ENCODE data around the gene TMEM187. TPM values are rescaled to one million over a fixed set of nuclear protein-coding genes. Genes with fewer than 3 reads are reported as not detected.

The TMEM187 gene
- polyA plus RNA-seq, 1 experiment: 8.7 TPM

DNA sequence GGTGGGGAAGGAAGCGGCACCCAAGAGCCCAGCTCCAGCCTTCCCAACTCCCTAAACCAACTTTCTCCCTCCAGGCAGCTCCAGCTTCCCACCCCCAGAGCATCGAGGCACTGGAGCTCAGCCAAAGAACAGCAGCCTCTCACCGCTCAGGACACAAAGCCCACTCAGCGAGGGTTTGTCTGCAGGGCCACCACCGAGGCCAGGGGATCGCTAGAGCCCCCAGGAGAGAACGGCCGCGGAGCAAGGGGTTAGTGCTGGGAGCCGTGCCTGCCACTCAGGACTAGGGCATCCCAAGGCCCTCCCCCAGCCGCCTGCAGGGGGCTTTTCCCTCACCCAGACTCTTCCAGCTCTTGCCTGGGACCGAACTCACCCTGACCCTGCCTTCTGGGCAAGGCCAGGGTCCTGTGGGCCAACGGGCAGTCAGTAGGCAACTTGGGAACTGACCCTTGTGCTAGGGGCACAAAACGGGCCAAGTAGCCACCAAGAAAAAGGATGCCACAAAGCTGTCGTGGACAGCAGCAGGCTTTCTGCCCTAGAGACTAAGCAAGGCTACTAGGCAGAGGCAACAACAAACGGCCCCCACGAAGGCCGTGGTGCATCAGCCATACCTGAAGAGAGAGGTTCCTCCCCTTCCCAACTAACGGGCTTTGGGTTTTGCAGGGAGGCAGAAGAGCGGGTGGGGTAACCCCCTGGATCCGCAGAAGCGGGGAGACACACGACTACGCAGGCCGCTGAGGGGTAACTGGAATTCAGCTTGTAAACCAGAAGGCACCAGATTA, 3.2 kb upstream of the TMEM187 start:
- POLR2A ChIA-PET: no interaction called here
- H3K27me3 ChIP-seq (ENCODE audit: control insufficient read depth, insufficient read depth, low read length): no peaks in the 10 kb centered on the region
- TF ChIP-seq, protein P1, sequence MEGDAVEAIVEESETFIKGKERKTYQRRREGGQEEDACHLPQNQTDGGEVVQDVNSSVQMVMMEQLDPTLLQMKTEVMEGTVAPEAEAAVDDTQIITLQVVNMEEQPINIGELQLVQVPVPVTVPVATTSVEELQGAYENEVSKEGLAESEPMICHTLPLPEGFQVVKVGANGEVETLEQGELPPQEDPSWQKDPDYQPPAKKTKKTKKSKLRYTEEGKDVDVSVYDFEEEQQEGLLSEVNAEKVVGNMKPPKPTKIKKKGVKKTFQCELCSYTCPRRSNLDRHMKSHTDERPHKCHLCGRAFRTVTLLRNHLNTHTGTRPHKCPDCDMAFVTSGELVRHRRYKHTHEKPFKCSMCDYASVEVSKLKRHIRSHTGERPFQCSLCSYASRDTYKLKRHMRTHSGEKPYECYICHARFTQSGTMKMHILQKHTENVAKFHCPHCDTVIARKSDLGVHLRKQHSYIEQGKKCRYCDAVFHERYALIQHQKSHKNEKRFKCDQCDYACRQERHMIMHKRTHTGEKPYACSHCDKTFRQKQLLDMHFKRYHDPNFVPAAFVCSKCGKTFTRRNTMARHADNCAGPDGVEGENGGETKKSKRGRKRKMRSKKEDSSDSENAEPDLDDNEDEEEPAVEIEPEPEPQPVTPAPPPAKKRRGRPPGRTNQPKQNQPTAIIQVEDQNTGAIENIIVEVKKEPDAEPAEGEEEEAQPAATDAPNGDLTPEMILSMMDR (IDR thresholded peaks at IDR 0.05; ENCODE audit: insufficient read depth, low read depth, low read length): no peak
- DNase-seq (ENCODE audit: low read depth): no peak
- CTCF ChIA-PET: interaction anchor here (1.1 to 4.7 kb wide), 5 partner anchors 8 to 77 kb away, joined by 3 to 19 read pairs (median 3); no protein-coding TSS in a partner anchor
- no peaks in the 10 kb centered on the region for H3K36me3 ChIP-seq (ENCODE audit: control insufficient read depth, insufficient read depth, low read length)
- peak overlapping the region; percentile 75 for H3K4me3 ChIP-seq (ENCODE audit: low read depth, low read length)

DNA sequence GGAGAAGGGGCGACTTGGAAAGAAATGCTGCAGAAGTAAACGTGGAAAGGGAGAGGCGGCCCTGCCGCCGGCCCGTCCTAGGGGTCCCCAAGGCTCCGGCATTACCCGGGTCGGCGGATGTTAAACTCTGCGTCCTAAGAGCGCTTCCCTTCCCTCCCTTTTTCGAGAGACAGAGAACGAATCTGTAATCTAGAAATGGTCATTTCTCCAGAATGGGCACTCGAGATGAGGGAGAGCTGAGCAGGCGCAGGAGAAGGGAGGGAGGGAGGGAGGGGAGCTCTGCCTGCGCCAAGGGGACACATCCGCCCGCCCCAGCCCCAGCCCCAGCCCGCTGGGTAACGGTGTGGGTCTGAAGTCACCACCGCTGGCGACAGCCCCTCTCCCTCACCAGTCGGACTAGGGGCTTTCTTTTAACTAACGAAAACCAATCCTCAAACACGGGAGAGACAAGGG, 2.6 kb upstream of the TMEM187 start:
- ChIA-PET POLR2A (no interaction called here), CTCF (interaction anchor here (0.7 to 4.7 kb wide), 6 partner anchors 9 to 141 kb away, joined by 3 to 19 read pairs (median 3); no protein-coding TSS in a partner anchor)

DNA sequence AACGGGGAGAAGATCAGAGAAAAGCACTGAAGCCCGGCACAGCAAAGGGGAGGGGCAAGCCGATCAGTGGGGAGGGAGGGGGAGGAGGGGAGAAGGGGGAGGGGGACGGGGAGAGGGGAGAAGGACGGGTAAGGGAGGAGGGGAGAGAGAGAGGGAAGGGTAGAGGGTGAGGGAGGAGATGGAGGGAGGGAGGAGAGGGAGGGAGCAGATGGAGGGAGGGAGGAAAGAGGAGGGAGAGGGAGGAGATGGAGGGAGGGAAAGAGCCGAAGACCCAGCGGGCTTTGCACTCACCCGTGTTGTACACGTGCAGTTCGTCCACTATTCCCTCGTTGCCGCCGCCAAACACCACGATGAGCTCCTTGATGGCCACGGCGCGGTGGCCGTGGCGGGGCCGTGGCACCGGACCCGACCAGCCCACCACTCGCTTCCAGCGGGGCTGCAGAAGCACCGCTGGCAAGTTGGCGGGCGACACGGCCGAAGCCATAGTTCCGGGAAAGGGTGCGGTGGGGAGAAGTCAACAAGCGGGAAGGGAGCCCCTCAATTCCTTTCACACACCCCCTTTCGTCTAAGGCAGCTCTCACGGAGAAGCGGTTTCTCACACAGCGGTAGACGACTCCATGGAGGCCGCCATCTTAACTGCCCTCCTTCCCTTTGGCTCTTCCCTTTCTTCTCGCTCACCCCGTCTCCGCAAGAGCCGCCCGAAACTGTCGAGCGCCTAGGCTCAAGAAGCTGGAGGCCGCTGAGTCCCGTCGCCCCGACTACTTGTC, 2.0 kb upstream of the TMEM187 start:
- H3K36me3 ChIP-seq (ENCODE audit: control insufficient read depth, insufficient read depth, low read length): no peaks in the 10 kb centered on the region
- TF ChIP-seq, protein P1 (IDR thresholded peaks at IDR 0.05; ENCODE audit: insufficient read depth, low read depth, low read length): no peak
- peak overlapping the region; percentile 75 for H3K4me3 ChIP-seq (ENCODE audit: low read depth, low read length)
- POLR2A ChIA-PET: no interaction called here
- CTCF ChIA-PET: interaction anchor here (0.7 to 4.7 kb wide), 6 partner anchors 9 to 142 kb away, joined by 3 to 19 read pairs (median 3); no protein-coding TSS in a partner anchor
- no peaks in the 10 kb centered on the region for H3K27me3 ChIP-seq (ENCODE audit: control insufficient read depth, insufficient read depth, low read length)
- no peak for DNase-seq (ENCODE audit: low read depth)

More for the DNA sequence above, 2.6 kb upstream of the TMEM187 start:
- Histone ChIP-seq H3K36me3 (ENCODE audit: control insufficient read depth, insufficient read depth, low read length) (no peaks in the 10 kb centered on the region), H3K4me3 (ENCODE audit: low read depth, low read length) (peak overlapping the region; percentile 75), H3K27me3 (ENCODE audit: control insufficient read depth, insufficient read depth, low read length) (no peaks in the 10 kb centered on the region)
- no peak for DNase-seq (ENCODE audit: low read depth)
- TF ChIP-seq, protein P1 (IDR thresholded peaks at IDR 0.05; ENCODE audit: insufficient read depth, low read depth, low read length): no peak

DNA sequence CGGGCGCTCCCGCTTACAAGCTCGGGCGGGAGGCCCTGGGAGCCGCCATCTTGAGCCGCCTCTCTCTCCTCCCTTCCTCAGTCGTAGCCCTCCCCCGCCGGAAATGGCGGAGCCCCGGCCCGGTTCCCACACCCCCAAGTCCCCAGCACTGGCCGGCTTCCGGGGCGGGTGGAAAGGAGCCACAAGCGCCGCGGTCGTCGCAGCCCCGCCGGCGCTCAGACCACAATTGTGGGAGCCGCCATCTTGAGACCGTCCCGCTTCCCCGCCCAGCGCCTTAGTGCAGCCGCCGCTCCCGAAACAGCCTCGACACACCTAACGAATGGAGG, 1.5 kb upstream of the TMEM187 start:
- Histone ChIP-seq H3K27me3 (ENCODE audit: control insufficient read depth, insufficient read depth, low read length) (no peaks in the 10 kb centered on the region), H3K36me3 (ENCODE audit: control insufficient read depth, insufficient read depth, low read length) (no peaks in the 10 kb centered on the region), H3K4me3 (ENCODE audit: low read depth, low read length) (peak overlapping the region; percentile 75)
- CTCF ChIA-PET: interaction anchor here (1.0 kb wide), 1 partner anchor 54 kb away, joined by 4 read pairs; no protein-coding TSS in a partner anchor
- POLR2A ChIA-PET: no interaction called here
- no peak for DNase-seq (ENCODE audit: low read depth)
- TF ChIP-seq, protein P1 (IDR thresholded peaks at IDR 0.05; ENCODE audit: insufficient read depth, low read depth, low read length): no peak
